ENCODE results near the gene NEB. TPM values are rescaled to one million over a fixed set of nuclear protein-coding genes. Genes with fewer than 3 reads are reported as not detected.
A peak's percentile ranks its signal among the peaks of the same experiment; 100 is the strongest.

NEB gene
- total RNA-seq, 3 donors from 2014 or later (not counting 1 experiment from before 2014, with no cell fraction given), result 5.0 to 5.7 (median 5.4) TPM

GRCh38 chr2:151484100-151484499, 250.2 kb downstream of the NEB start:
- H3K27ac Mint-ChIP-seq, result no peak overlapping the region
- no peak for ATAC-seq
- intact Hi-C loops (cut with micrococcal nuclease), result no loop called here
- TF ChIP-seq CTCF (IDR thresholded peaks at IDR 0.05), result no peak
- H3K27me3 Mint-ChIP-seq (ENCODE audit: low read depth in 2 of 2), result no peaks in the 10 kb centered on the region
- peaks cover 0 to 18% of the 10 kb centered on the region in 2 donors for H3K4me1 Mint-ChIP-seq
- H3K27ac ChIP-seq (ENCODE audit: low read length), result no peak overlapping the region
- H3K4me3 ChIP-seq (ENCODE audit: low read length), result no peak overlapping the region
- DNase-seq, result no peak
- peaks cover 17% of the 10 kb centered on the region for H3K36me3 ChIP-seq (ENCODE audit: control insufficient read depth, insufficient read depth, low read length)
- H3K4me3 Mint-ChIP-seq, result no peak overlapping the region
- H3K9me3 ChIP-seq (ENCODE audit: control insufficient read depth, insufficient read depth, low read length), result no peaks in the 10 kb centered on the region
- no peaks in the 10 kb centered on the region for H3K9me3 Mint-ChIP-seq
- H3K4me1 ChIP-seq (ENCODE audit: control insufficient read depth, insufficient read depth, low read length), result no peaks in the 10 kb centered on the region
- WGBS (ENCODE audit: insufficient coverage), result 98% methylated on average over 4 of the region's 4 CpGs
- H3K27me3 ChIP-seq (ENCODE audit: control insufficient read depth, insufficient read depth, low read length), result no peaks in the 10 kb centered on the region
- peaks cover 6% of the 10 kb centered on the region for H3K36me3 Mint-ChIP-seq

GRCh38 chr2:151483546-151483945, 250.7 kb downstream of the NEB start:
- H3K4me3 ChIP-seq (ENCODE audit: low read length), result no peak overlapping the region
- WGBS (ENCODE audit: insufficient coverage), result 98% methylated on average over 6 of the region's 6 CpGs
- no peaks in the 10 kb centered on the region for H3K27me3 Mint-ChIP-seq (ENCODE audit: low read depth in 2 of 2)
- intact Hi-C loops (cut with micrococcal nuclease), result no loop called here
- no peak overlapping the region for H3K4me3 Mint-ChIP-seq
- ATAC-seq (no peak), DNase-seq (no peak)
- peaks cover 0 to 18% of the 10 kb centered on the region in 2 donors for H3K4me1 Mint-ChIP-seq
- no peaks in the 10 kb centered on the region for H3K9me3 ChIP-seq (ENCODE audit: control insufficient read depth, insufficient read depth, low read length)
- H3K27ac Mint-ChIP-seq, result no peak overlapping the region
- no peak for TF ChIP-seq CTCF (IDR thresholded peaks at IDR 0.05)
- H3K36me3 Mint-ChIP-seq, result peaks cover 6% of the 10 kb centered on the region
- no peak overlapping the region for H3K27ac ChIP-seq (ENCODE audit: low read length)
- H3K27me3 ChIP-seq (ENCODE audit: control insufficient read depth, insufficient read depth, low read length), result no peaks in the 10 kb centered on the region
- H3K9me3 Mint-ChIP-seq, result no peaks in the 10 kb centered on the region
- no peaks in the 10 kb centered on the region for H3K4me1 ChIP-seq (ENCODE audit: control insufficient read depth, insufficient read depth, low read length)
- H3K36me3 ChIP-seq (ENCODE audit: control insufficient read depth, insufficient read depth, low read length), result peaks cover 17% of the 10 kb centered on the region

GRCh38 chr2:151482171-151482725, 252.0 kb downstream of the NEB start:
- H3K4me3 ChIP-seq (ENCODE audit: low read length), result no peak overlapping the region
- peaks cover 6% of the 10 kb centered on the region for H3K36me3 Mint-ChIP-seq
- H3K27ac ChIP-seq (ENCODE audit: low read length), result no peak overlapping the region
- peaks cover 18% of the 10 kb centered on the region for H3K36me3 ChIP-seq (ENCODE audit: control insufficient read depth, insufficient read depth, low read length)
- no peaks in the 10 kb centered on the region for H3K27me3 ChIP-seq (ENCODE audit: control insufficient read depth, insufficient read depth, low read length)
- no peaks in the 10 kb centered on the region for H3K27me3 Mint-ChIP-seq (ENCODE audit: low read depth in 2 of 2)
- no peaks in the 10 kb centered on the region for H3K9me3 Mint-ChIP-seq
- no peak for TF ChIP-seq CTCF (IDR thresholded peaks at IDR 0.05)
- H3K4me1 Mint-ChIP-seq, result peaks cover 0 to 18% of the 10 kb centered on the region in 2 donors
- H3K4me1 ChIP-seq (ENCODE audit: control insufficient read depth, insufficient read depth, low read length), result no peaks in the 10 kb centered on the region
- no peak for DNase-seq
- ATAC-seq, result no peak
- no peaks in the 10 kb centered on the region for H3K9me3 ChIP-seq (ENCODE audit: control insufficient read depth, insufficient read depth, low read length)
- H3K27ac Mint-ChIP-seq, result no peak overlapping the region
- no peak overlapping the region for H3K4me3 Mint-ChIP-seq
- intact Hi-C loops (cut with micrococcal nuclease), result no loop called here
- WGBS (ENCODE audit: insufficient coverage), result 63% methylated on average over 2 of the region's 4 CpGs

GRCh38 chr2:151481744-151482143, 252.5 kb downstream of the NEB start:
- no peak overlapping the region for H3K27ac Mint-ChIP-seq
- no peak for ATAC-seq
- H3K27ac ChIP-seq (ENCODE audit: low read length), result no peak overlapping the region
- no peaks in the 10 kb centered on the region for H3K9me3 Mint-ChIP-seq
- no peaks in the 10 kb centered on the region for H3K27me3 Mint-ChIP-seq (ENCODE audit: low read depth in 2 of 2)
- H3K4me1 ChIP-seq (ENCODE audit: control insufficient read depth, insufficient read depth, low read length), result no peaks in the 10 kb centered on the region
- no peaks in the 10 kb centered on the region for H3K9me3 ChIP-seq (ENCODE audit: control insufficient read depth, insufficient read depth, low read length)
- peak; percentile 12 for TF ChIP-seq CTCF (IDR thresholded peaks at IDR 0.05)
- intact Hi-C loops (cut with micrococcal nuclease), result no loop called here
- peaks cover 22% of the 10 kb centered on the region for H3K36me3 ChIP-seq (ENCODE audit: control insufficient read depth, insufficient read depth, low read length)
- H3K4me1 Mint-ChIP-seq, result peaks cover 0 to 18% of the 10 kb centered on the region in 2 donors
- H3K4me3 Mint-ChIP-seq, result no peak overlapping the region
- no peak overlapping the region for H3K4me3 ChIP-seq (ENCODE audit: low read length)
- H3K36me3 Mint-ChIP-seq, result peaks cover 6% of the 10 kb centered on the region
- H3K27me3 ChIP-seq (ENCODE audit: control insufficient read depth, insufficient read depth, low read length), result no peaks in the 10 kb centered on the region
- 87% methylated on average over 5 of the region's 5 CpGs for WGBS (ENCODE audit: insufficient coverage)
- no peak for DNase-seq
